Loucy (cell line): ENCODE results near the gene BCL2.

Source experiments
- H2AFZ ChIP-seq: fragments of 200-600 bp; sonication (generic); 2 replicates; pipeline ENCODE4 v1.6.0; 2016; ENCODE audit warnings: antibody characterized with exemption, mild to moderate bottlenecking, low read length, moderate library complexity
- H3F3A ChIP-seq: fragments of 200-600 bp; 2 replicates; pipeline ENCODE4 v1.6.0; 2016; ENCODE audit warnings: antibody characterized with exemption, low read depth, mild to moderate bottlenecking
- H3K27me3 ChIP-seq: fragments of 200-600 bp; sonication (generic); 2 replicates; pipeline ENCODE4 v1.6.1; 2014; ENCODE audit warnings: low read length, mild to moderate bottlenecking; ENCODE audit not compliant: insufficient read depth, poor library complexity, severe bottlenecking
- H3K36me3 ChIP-seq: fragments of 200-600 bp; sonication (generic); 2 replicates; pipeline ENCODE4 v1.6.1; 2016; ENCODE audit warnings: low read length; ENCODE audit not compliant: insufficient read depth
- H3K4me1 ChIP-seq: fragments of 200-600 bp; sonication (generic); 2 replicates; pipeline ENCODE4 v1.5.1; 2014; ENCODE audit warnings: low read length, mild to moderate bottlenecking; ENCODE audit not compliant: insufficient read depth, poor library complexity, severe bottlenecking
- H3K4me2 ChIP-seq: fragments of 200-600 bp; sonication (generic); 2 replicates; pipeline ENCODE4 v1.6.0; 2014; ENCODE audit warnings: antibody characterized with exemption, low read length, low read depth, mild to moderate bottlenecking; ENCODE audit not compliant: poor library complexity, severe bottlenecking
- H3K4me3 ChIP-seq: fragments of 200-600 bp; sonication (generic); 2 replicates; pipeline ENCODE4 v1.5.1; 2014; ENCODE audit warnings: low read length, mild to moderate bottlenecking, mixed read lengths; ENCODE audit not compliant: poor library complexity, severe bottlenecking
- H3K79me2 ChIP-seq: fragments of 200-600 bp; sonication (generic); 2 replicates; pipeline ENCODE4 v1.6.1; 2014; ENCODE audit warnings: low read length; ENCODE audit not compliant: insufficient read depth
- H3K9ac ChIP-seq: fragments of 200-600 bp; sonication (generic); 2 replicates; pipeline ENCODE4 v1.6.0; 2014; ENCODE audit warnings: mild to moderate bottlenecking, low read depth, low read length, moderate library complexity; ENCODE audit not compliant: poor library complexity, severe bottlenecking
- H3K9me2 ChIP-seq: fragments of 200-600 bp; sonication (generic); replicated peaks from 2 replicates; pipeline ENCODE4 v1.6.1; 2016; ENCODE audit warnings: low read depth, low read length, mixed read lengths
- H3K9me3 ChIP-seq: fragments of 200-600 bp; sonication (generic); 2 replicates; pipeline ENCODE4 v1.6.1; 2014; ENCODE audit warnings: mild to moderate bottlenecking, antibody characterized with exemption, low read length, low read depth; ENCODE audit not compliant: insufficient read depth
- H4K20me1 ChIP-seq: fragments of 200-600 bp; sonication (generic); 2 replicates; pipeline ENCODE4 v1.6.0; 2014; ENCODE audit warnings: antibody characterized with exemption, low read length, mild to moderate bottlenecking; ENCODE audit not compliant: insufficient read depth, poor library complexity, severe bottlenecking
- EZH2phosphoT487 ChIP-seq: fragments of 200-600 bp; IDR thresholded peaks from 2 replicates; pipeline ENCODE4 v1.6.1; 2018; ENCODE audit warnings: antibody characterized with exemption, mild to moderate bottlenecking, moderate library complexity, borderline replicate concordance
- TF ChIP-seq, protein P1 (sequence below): fragments of 200-600 bp; sonication (generic); conservative IDR thresholded peaks from 2 replicates; pipeline ENCODE4 v1.5.1; 2014; ENCODE audit warnings: mild to moderate bottlenecking, antibody characterized with exemption, low read length

The BCL2 gene

DNA sequence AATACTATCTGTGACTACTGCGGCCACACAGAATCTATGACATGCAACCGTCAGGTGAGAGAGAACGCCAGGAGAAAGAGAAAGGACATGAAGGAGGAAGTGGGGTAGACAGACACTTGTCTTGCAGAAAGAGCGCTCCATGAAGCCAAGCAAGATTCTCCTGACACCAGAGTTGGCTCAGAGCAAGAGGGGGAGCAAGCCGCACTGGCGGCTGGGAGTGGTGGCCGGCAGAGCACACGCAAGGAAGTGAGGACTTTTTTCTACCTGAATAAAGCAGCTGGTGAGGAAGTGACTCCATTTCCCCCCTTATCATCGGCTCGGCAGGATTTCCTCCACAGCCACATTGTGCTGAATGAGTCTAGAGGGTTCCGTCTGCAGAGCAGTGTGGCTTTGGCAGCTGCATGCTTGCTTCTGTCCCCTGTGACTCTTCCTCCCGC, 181.6 kb downstream of the BCL2 start:
- H3F3A ChIP-seq = peaks cover 17% of the 10 kb centered on the region
- H3K9me3 ChIP-seq = no peaks in the 10 kb centered on the region
- 0 out of 2 replicates have a peak overlapping the region, but pooled peaks have one; percentile 15 for H2AFZ ChIP-seq
- peak overlapping the region; percentile 78 for H3K4me2 ChIP-seq
- peaks cover 62% of the 10 kb centered on the region for H3K4me1 ChIP-seq
- TF ChIP-seq, protein P1, sequence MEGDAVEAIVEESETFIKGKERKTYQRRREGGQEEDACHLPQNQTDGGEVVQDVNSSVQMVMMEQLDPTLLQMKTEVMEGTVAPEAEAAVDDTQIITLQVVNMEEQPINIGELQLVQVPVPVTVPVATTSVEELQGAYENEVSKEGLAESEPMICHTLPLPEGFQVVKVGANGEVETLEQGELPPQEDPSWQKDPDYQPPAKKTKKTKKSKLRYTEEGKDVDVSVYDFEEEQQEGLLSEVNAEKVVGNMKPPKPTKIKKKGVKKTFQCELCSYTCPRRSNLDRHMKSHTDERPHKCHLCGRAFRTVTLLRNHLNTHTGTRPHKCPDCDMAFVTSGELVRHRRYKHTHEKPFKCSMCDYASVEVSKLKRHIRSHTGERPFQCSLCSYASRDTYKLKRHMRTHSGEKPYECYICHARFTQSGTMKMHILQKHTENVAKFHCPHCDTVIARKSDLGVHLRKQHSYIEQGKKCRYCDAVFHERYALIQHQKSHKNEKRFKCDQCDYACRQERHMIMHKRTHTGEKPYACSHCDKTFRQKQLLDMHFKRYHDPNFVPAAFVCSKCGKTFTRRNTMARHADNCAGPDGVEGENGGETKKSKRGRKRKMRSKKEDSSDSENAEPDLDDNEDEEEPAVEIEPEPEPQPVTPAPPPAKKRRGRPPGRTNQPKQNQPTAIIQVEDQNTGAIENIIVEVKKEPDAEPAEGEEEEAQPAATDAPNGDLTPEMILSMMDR = no peak
- no peak for TF ChIP-seq EZH2phosphoT487
- no peaks in the 10 kb centered on the region for H3K9me2 ChIP-seq
- no peaks in the 10 kb centered on the region; the same call in 1 of the 2 replicates for H3K36me3 ChIP-seq
- H3K27me3 ChIP-seq = no peaks in the 10 kb centered on the region
- peak overlapping the region; percentile 59 for H3K4me3 ChIP-seq
- peak overlapping the region; percentile 76 for H3K9ac ChIP-seq
- H4K20me1 ChIP-seq = no peaks in the 10 kb centered on the region
- peaks cover 55% of the 10 kb centered on the region for H3K79me2 ChIP-seq

DNA sequence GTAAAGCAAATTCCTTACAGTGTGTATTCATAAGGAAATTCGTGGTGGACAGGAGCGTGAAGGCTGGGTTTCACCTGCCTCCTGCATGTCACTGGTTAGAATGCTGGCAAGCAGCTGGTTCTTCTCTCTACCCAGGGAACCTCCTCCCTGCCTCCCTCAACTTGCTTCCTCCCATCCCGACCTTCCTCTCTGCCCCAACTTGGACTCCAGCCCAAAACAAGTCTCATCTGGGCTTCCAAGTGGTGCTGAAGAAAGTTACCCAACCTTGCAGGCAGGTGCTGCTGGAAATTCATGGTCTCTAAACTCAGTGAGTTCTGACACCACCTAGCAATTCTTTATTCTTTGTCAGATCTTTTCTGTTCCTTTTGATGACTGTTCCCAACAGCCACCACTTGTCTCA, 184.5 kb downstream of the BCL2 start:
- Histone ChIP-seq H3K27me3 (no peaks in the 10 kb centered on the region), H3K4me1 (peaks cover 69% of the 10 kb centered on the region), H3K9me2 (no peaks in the 10 kb centered on the region), H3K4me2 (no peak overlapping the region), H3K9me3 (no peaks in the 10 kb centered on the region), H3K9ac (no peak overlapping the region), H3K36me3 (no peaks in the 10 kb centered on the region), H3K4me3 (no peak overlapping the region), H3K79me2 (peaks cover 40% of the 10 kb centered on the region), H3F3A (peaks cover 17% of the 10 kb centered on the region), H2AFZ (no peak overlapping the region), H4K20me1 (no peaks in the 10 kb centered on the region)
- TF ChIP-seq, protein P1 = no peak
- no peak for TF ChIP-seq EZH2phosphoT487

GRCh38 chr18:63132819-63133200, 186.8 kb downstream of the BCL2 start:
- no peaks in the 10 kb centered on the region for H3K9me2 ChIP-seq
- peaks cover 3% of the 10 kb centered on the region; the same call in 1 of the 2 replicates for H3K36me3 ChIP-seq
- no peaks in the 10 kb centered on the region for H3K9me3 ChIP-seq
- H3K79me2 ChIP-seq = peaks cover 38% of the 10 kb centered on the region; the same call in 1 of the 2 replicates
- H3F3A ChIP-seq = no peaks in the 10 kb centered on the region
- no peak overlapping the region for H3K4me3 ChIP-seq
- H2AFZ ChIP-seq = no peak overlapping the region
- H4K20me1 ChIP-seq = no peaks in the 10 kb centered on the region
- peaks cover 60% of the 10 kb centered on the region for H3K4me1 ChIP-seq
- H3K27me3 ChIP-seq = no peaks in the 10 kb centered on the region
- no peak overlapping the region for H3K9ac ChIP-seq
- H3K4me2 ChIP-seq = no peak overlapping the region
- no peak for TF ChIP-seq EZH2phosphoT487
- TF ChIP-seq, protein P1 = no peak
